DND-41 (cell line): ENCODE results near the gene TRIP10.

Experiments used
- ATAC-seq: fragments of 200-7000 bp; cut with Tn5 transposase; 3 replicates; pipeline ENCODE4 v1.9.1; 2021; ENCODE audit warnings: low read depth; ENCODE audit not compliant: insufficient read depth
- DNase-seq: peaks from one replicate; pipeline ENCODE4 v3.0.0-alpha.2; 2020
- H2AFZ ChIP-seq: 2 replicates; pipeline ENCODE4 v1.6.0; 2012; ENCODE audit warnings: low read depth, low read length
- H3K27ac ChIP-seq: 2 replicates; pipeline ENCODE4 v1.5.1; 2012; ENCODE audit warnings: low read length, inconsistent platforms
- H3K27me3 ChIP-seq: fragments of 200-600 bp; sonication (generic); 2 replicates; pipeline ENCODE4 v1.6.0; 2012; ENCODE audit warnings: low read length, mild to moderate bottlenecking, inconsistent platforms; ENCODE audit not compliant: insufficient read depth, poor library complexity
- H3K36me3 ChIP-seq: 2 replicates; pipeline ENCODE4 v1.5.1; 2012; ENCODE audit warnings: low read length, inconsistent platforms; ENCODE audit not compliant: insufficient read depth
- H3K4me1 ChIP-seq: 2 replicates; pipeline ENCODE4 v1.5.1; 2012; ENCODE audit warnings: mild to moderate bottlenecking, low read length; ENCODE audit not compliant: insufficient read depth
- H3K4me2 ChIP-seq: 2 replicates; pipeline ENCODE4 v1.6.0; 2012; ENCODE audit warnings: mild to moderate bottlenecking, moderate library complexity, low read length, inconsistent platforms; ENCODE audit not compliant: insufficient read depth
- H3K4me3 ChIP-seq, 2 experiments: fragments of 200-600 bp in 1 of 2; shearing (Covaris generic) in 1 of 2; 2 replicates each; pipeline ENCODE4 v1.5.1; 2012 to 2016; ENCODE audit warnings: inconsistent platforms in 2 of 2, low read length in 2 of 2, mild to moderate bottlenecking in 2 of 2, low read depth in 1 of 2, moderate library complexity in 1 of 2
- H3K79me2 ChIP-seq: 2 replicates; pipeline ENCODE4 v1.6.0; 2012; ENCODE audit warnings: low read length, inconsistent platforms; ENCODE audit not compliant: insufficient read depth
- H3K9ac ChIP-seq: 2 replicates; pipeline ENCODE4 v1.6.0; 2012; ENCODE audit warnings: low read depth, mild to moderate bottlenecking, inconsistent platforms, low read length, moderate library complexity
- H3K9me3 ChIP-seq: 2 replicates; pipeline ENCODE4 v1.5.1; 2012; ENCODE audit warnings: low read length, moderate library complexity, mild to moderate bottlenecking, inconsistent platforms; ENCODE audit not compliant: insufficient read depth, severe bottlenecking
- H4K20me1 ChIP-seq: 2 replicates; pipeline ENCODE4 v1.6.0; 2012; ENCODE audit warnings: low read length; ENCODE audit not compliant: insufficient read depth
- CTCF ChIP-seq: IDR thresholded peaks from 2 replicates; pipeline ENCODE4 v1.5.1; 2012; ENCODE audit warnings: borderline replicate concordance, low read length, moderate library complexity, mild to moderate bottlenecking; ENCODE audit not compliant: poor library complexity, severe bottlenecking; ENCODE audit errors: extremely low read depth
- EZH2 ChIP-seq: IDR thresholded peaks from 3 replicates; pipeline ENCODE4 v1.6.1; 2012; ENCODE audit warnings: borderline replicate concordance, low read depth, mild to moderate bottlenecking, moderate library complexity, low read length, inconsistent platforms; ENCODE audit not compliant: severe bottlenecking

Gene TRIP10

GRCh38 chr19:6743066-6743465 lies 3.6 kb downstream of the TRIP10 start:
- H3K4me3 ChIP-seq: no peak overlapping the region
- no peaks in the 10 kb centered on the region for H4K20me1 ChIP-seq
- no peak overlapping the region for H3K9ac ChIP-seq
- no peak overlapping the region for H3K27ac ChIP-seq
- TF ChIP-seq CTCF (no peak), EZH2 (no peak)
- no peaks in the 10 kb centered on the region for H3K27me3 ChIP-seq
- peaks cover 32% of the 10 kb centered on the region for H3K4me1 ChIP-seq
- H2AFZ ChIP-seq: no peak overlapping the region
- peaks cover 26% of the 10 kb centered on the region for H3K36me3 ChIP-seq
- peaks cover 8% of the 10 kb centered on the region; the same call in 1 of the 2 replicates for H3K79me2 ChIP-seq
- DNase-seq (no peak), ATAC-seq (no peak)
- H3K9me3 ChIP-seq: no peaks in the 10 kb centered on the region
- H3K4me2 ChIP-seq: no peak overlapping the region

DNA sequence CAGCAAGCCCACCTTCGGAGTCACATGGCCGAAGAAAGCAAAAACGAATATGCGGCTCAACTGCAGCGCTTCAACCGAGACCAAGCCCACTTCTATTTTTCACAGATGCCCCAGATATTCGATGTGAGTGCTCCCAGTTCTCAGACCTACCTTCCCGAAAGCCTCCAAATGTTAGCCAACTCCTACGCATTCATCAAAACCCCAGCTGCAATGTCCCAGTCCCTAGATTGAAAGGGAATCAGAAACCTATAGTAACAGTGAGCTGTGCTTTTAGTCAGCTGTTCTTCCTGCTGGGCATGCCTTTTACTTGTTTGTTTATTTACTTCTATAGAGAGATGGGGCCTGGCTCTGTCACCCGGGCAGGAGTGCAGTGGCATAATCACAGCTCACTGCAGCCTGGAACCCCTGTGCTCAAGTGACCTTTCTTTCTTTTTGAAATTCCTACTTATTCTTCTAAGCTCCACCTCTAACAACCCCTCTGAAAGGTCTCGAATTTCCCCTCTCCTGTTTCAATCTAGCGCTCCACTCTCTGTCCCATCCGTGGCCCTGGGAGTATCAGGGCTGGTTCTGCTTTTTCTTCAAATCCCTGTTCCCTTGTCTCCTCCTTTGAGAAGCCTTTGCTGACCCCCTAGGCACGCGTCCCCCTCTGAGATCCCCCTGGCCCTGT lies 4.4 kb downstream of the TRIP10 start:
- DNase-seq: no peak
- no peaks in the 10 kb centered on the region for H4K20me1 ChIP-seq
- no peaks in the 10 kb centered on the region for H3K27me3 ChIP-seq
- TF ChIP-seq CTCF (no peak), EZH2 (no peak)
- H3K27ac ChIP-seq: no peak overlapping the region
- peaks cover 8% of the 10 kb centered on the region; the same call in 1 of the 2 replicates for H3K79me2 ChIP-seq
- H3K4me1 ChIP-seq: peaks cover 24% of the 10 kb centered on the region
- peaks cover 26% of the 10 kb centered on the region for H3K36me3 ChIP-seq
- no peak overlapping the region for H3K4me3 ChIP-seq
- no peaks in the 10 kb centered on the region for H3K9me3 ChIP-seq
- H3K9ac ChIP-seq: no peak overlapping the region
- H3K4me2 ChIP-seq: no peak overlapping the region
- H2AFZ ChIP-seq: no peak overlapping the region
- no peak for ATAC-seq

GRCh38 chr19:6744381-6745301 lies 5.2 kb downstream of the TRIP10 start:
- Histone ChIP-seq H3K27me3 (no peaks in the 10 kb centered on the region), H3K9me3 (no peaks in the 10 kb centered on the region), H3K4me3 (no peak overlapping the region), H3K36me3 (peaks cover 26% of the 10 kb centered on the region), H3K9ac (no peak overlapping the region), H3K27ac (no peak overlapping the region), H4K20me1 (no peaks in the 10 kb centered on the region), H3K79me2 (peaks cover 8% of the 10 kb centered on the region; the same call in 1 of the 2 replicates), H2AFZ (no peak overlapping the region), H3K4me1 (peaks cover 19% of the 10 kb centered on the region), H3K4me2 (no peak overlapping the region)
- DNase-seq (no peak), ATAC-seq (no peak)
- no peak for TF ChIP-seq EZH2
- no peak for TF ChIP-seq CTCF
